ENCODE measurements around the gene PBX1.

PBX1 gene

GRCh38 chr1:164671323-164671965, 112.5 kb downstream of the PBX1 start:
- peak; percentile 2 for DNase-seq

GRCh38 chr1:164671966-164672571, 113.1 kb downstream of the PBX1 start:
- no peak for DNase-seq

GRCh38 chr1:164672588-164672987, 113.6 kb downstream of the PBX1 start:
- no peak for DNase-seq

- DNase-seq: peak; percentile 2
Measured at GRCh38 chr1:164673584-164674214, 114.7 kb downstream of the PBX1 start.

GRCh38 chr1:164675342-164675904, 116.4 kb downstream of the PBX1 start:
- DNase-seq: peak; percentile 41

GRCh38 chr1:164678136-164678700, 119.2 kb downstream of the PBX1 start:
- no peak for DNase-seq

GRCh38 chr1:164682570-164682969, 123.6 kb downstream of the PBX1 start:
- DNase-seq: no peak

- no peak for DNase-seq
Measured at GRCh38 chr1:164683235-164683634, 124.3 kb downstream of the PBX1 start.

- DNase-seq: no peak
Measured at GRCh38 chr1:164685266-164686035, 126.5 kb downstream of the PBX1 start.

- DNase-seq: no peak
Measured at GRCh38 chr1:164687777-164688176, 128.8 kb downstream of the PBX1 start.

- no peak for DNase-seq
Measured at GRCh38 chr1:164688791-164689190, 129.8 kb downstream of the PBX1 start.

GRCh38 chr1:164689672-164690511, 130.9 kb downstream of the PBX1 start:
- no peak for DNase-seq

- no peak for DNase-seq
Measured at GRCh38 chr1:164692420-164692819, 133.4 kb downstream of the PBX1 start.

GRCh38 chr1:164693564-164694359, 134.8 kb downstream of the PBX1 start:
- no peak for DNase-seq

GRCh38 chr1:164694505-164694904, 135.5 kb downstream of the PBX1 start:
- DNase-seq: no peak

- peak; percentile 47 for DNase-seq
Measured at GRCh38 chr1:164695956-164696665, 137.1 kb downstream of the PBX1 start.

GRCh38 chr1:164699815-164700491, 141.0 kb downstream of the PBX1 start:
- DNase-seq: peak; percentile 25

GRCh38 chr1:164700683-164701082, 141.7 kb downstream of the PBX1 start:
- DNase-seq: no peak

GRCh38 chr1:164701189-164701761, 142.3 kb downstream of the PBX1 start:
- no peak for DNase-seq
